Kidney epithelial cell (primary cell): Measurements from ENCODE around the gene PCDHB12. TPM values are rescaled to one million over a fixed set of nuclear protein-coding genes. Genes with fewer than 3 reads are reported as not detected.

Source experiments
- DNase-seq: peaks from one replicate; pipeline ENCODE4 v3.0.0-alpha.2; 2010; ENCODE audit warnings: low read depth
- H3K27me3 ChIP-seq: 2 replicates; pipeline ENCODE4 v1.6.0; 2011; ENCODE audit warnings: low read length; ENCODE audit not compliant: control insufficient read depth, insufficient read depth
- H3K36me3 ChIP-seq: 2 replicates; pipeline ENCODE4 v1.5.1; 2011; ENCODE audit warnings: low read length; ENCODE audit not compliant: control insufficient read depth, insufficient read depth
- H3K4me3 ChIP-seq: 2 replicates; pipeline ENCODE4 v1.5.1; 2011; ENCODE audit warnings: low read depth, mild to moderate bottlenecking, control low read depth, low read length
- total RNA-seq: library from RNA; depleted of rRNA; stranded (reverse); fragments of >200 nt; gene quantifications from 2 replicates; pipeline ENCODE4 v1.2.3, GENCODE V29; 2015
- TF ChIP-seq, protein P1 (sequence below): IDR thresholded peaks from 2 replicates; pipeline ENCODE4 v1.5.1; 2011; ENCODE audit warnings: mild to moderate bottlenecking, moderate library complexity, low read length, control low read depth, inconsistent platforms; ENCODE audit not compliant: insufficient read depth, poor library complexity, severe bottlenecking

PCDHB12 gene
- total RNA-seq, 1 donor from 2014 or later: 1.2 TPM

DNA sequence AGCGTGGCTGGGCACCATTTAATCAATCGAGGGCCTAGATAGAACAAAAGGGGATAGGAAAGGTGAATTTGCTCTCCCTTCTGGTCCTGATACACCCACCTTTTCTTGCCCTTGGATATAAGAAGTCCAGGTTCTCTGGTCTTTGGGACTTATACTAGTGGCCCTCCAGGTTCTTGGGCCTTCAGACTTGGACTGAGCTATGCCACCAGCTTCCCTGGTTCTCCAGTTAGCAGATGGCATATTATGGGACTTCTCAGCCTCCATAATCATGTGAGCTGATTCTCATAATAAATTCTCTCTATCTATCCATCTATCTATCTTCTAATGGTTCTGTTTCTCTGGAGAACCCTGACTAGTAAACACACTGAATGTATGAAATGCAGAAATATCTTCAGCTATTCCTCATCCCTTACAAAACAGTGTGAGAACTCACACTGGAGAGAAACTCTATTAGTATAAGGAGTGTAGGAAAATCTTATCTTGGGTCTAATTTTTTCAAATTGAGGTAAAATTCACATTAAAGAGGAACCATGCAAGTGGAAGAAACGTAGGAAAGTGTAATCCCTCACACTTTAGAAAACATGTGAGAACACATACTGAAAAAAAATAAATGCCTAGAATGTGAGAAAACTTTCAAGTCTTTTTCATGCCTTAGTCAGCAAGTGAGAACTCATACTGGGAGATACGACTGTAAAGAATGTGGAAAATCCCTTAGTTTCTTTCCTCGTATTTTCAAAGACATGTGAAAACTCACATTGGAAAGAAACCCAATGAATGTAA lies 52.1 kb downstream of the PCDHB12 start:
- TF ChIP-seq, protein P1, sequence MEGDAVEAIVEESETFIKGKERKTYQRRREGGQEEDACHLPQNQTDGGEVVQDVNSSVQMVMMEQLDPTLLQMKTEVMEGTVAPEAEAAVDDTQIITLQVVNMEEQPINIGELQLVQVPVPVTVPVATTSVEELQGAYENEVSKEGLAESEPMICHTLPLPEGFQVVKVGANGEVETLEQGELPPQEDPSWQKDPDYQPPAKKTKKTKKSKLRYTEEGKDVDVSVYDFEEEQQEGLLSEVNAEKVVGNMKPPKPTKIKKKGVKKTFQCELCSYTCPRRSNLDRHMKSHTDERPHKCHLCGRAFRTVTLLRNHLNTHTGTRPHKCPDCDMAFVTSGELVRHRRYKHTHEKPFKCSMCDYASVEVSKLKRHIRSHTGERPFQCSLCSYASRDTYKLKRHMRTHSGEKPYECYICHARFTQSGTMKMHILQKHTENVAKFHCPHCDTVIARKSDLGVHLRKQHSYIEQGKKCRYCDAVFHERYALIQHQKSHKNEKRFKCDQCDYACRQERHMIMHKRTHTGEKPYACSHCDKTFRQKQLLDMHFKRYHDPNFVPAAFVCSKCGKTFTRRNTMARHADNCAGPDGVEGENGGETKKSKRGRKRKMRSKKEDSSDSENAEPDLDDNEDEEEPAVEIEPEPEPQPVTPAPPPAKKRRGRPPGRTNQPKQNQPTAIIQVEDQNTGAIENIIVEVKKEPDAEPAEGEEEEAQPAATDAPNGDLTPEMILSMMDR: no peak
- DNase-seq: no peak
- no peak overlapping the region for H3K4me3 ChIP-seq
- no peaks in the 10 kb centered on the region for H3K36me3 ChIP-seq
- no peaks in the 10 kb centered on the region for H3K27me3 ChIP-seq

DNA sequence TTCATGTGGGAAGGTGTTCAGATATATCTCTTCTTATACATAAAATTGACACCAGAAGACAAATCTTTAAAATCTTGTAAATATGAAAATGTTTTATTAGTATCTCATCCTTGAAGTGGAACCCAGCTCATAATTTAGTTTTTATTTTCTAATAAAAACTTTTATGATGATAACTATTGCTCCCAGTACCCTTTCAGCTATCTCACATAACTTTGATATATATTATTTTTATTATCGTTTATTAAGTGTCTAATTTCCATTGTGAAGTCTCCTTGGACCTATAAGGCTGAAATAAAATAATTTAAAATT lies 52.7 kb downstream of the PCDHB12 start:
- Histone ChIP-seq H3K27me3 (no peaks in the 10 kb centered on the region), H3K36me3 (no peaks in the 10 kb centered on the region), H3K4me3 (no peak overlapping the region)
- TF ChIP-seq, protein P1: no peak
- no peak for DNase-seq

Other genes with a start within 250 kb of the PCDHB12 start
- gene PCDHAC2, start 242.2 kb upstream of the PCDHB12 start, total RNA-seq: 0.48 and 0.92 TPM in 2 replicates
- under 0.01 TPM in 1 of 2 replicates, not detected in the other for gene PCDHB1, start 157.3 kb upstream of the PCDHB12 start, total RNA-seq
- gene PCDHB2, start 114.1 kb upstream of the PCDHB12 start, total RNA-seq: 5.7 and 5.8 TPM in 2 replicates
- gene PCDHB3, start 108.2 kb upstream of the PCDHB12 start, total RNA-seq: 1.9 and 2.7 TPM in 2 replicates
- gene PCDHB4, start 86.9 kb upstream of the PCDHB12 start, total RNA-seq: 0.42 and 0.48 TPM in 2 replicates
- 3.1 and 6.7 TPM in 2 replicates for gene PCDHB5, start 73.5 kb upstream of the PCDHB12 start, total RNA-seq
- 0.67 and 0.68 TPM in 2 replicates for gene PCDHB6, start 58.7 kb upstream of the PCDHB12 start, total RNA-seq
- gene PCDHB7, start 36.1 kb upstream of the PCDHB12 start, total RNA-seq: 0.96 and 1.5 TPM in 2 replicates
- gene PCDHB8, start 30.9 kb upstream of the PCDHB12 start, total RNA-seq: 0.34 and 0.84 TPM in 2 replicates
- gene PCDHB16, start 26.3 kb upstream of the PCDHB12 start, total RNA-seq: 0.92 and 1.4 TPM in 2 replicates
- gene PCDHB9, start 21.6 kb upstream of the PCDHB12 start, total RNA-seq: 0.71 and 0.82 TPM in 2 replicates
- 1.6 and 3.4 TPM in 2 replicates for gene PCDHB10, start 16.4 kb upstream of the PCDHB12 start, total RNA-seq
- gene PCDHB11, start 9.1 kb upstream of the PCDHB12 start, total RNA-seq: 1.8 and 3.1 TPM in 2 replicates
- 1.9 and 3.1 TPM in 2 replicates for gene PCDHB13, start 5.2 kb downstream of the PCDHB12 start, total RNA-seq
- 1.5 and 2.9 TPM in 2 replicates for gene PCDHB14, start 14.6 kb downstream of the PCDHB12 start, total RNA-seq
- gene PCDHB15, start 36.7 kb downstream of the PCDHB12 start, total RNA-seq: 2.3 and 3.0 TPM in 2 replicates
- not detected in 2 replicates for gene SLC25A2, start 95.3 kb downstream of the PCDHB12 start, total RNA-seq
- 72.6 and 78.0 TPM in 2 replicates for gene TAF7, start 112.1 kb downstream of the PCDHB12 start, total RNA-seq
- 0.67 and 0.68 TPM in 2 replicates for gene PCDHGA1, start 121.8 kb downstream of the PCDHB12 start, total RNA-seq
- 2.8 and 2.9 TPM in 2 replicates for gene PCDHGA2, start 130.0 kb downstream of the PCDHB12 start, total RNA-seq
- 2.4 and 2.6 TPM in 2 replicates for gene PCDHGA3, start 135.1 kb downstream of the PCDHB12 start, total RNA-seq
- 1.6 and 1.7 TPM in 2 replicates for gene PCDHGB1, start 141.4 kb downstream of the PCDHB12 start, total RNA-seq
- gene PCDHGA4, start 146.3 kb downstream of the PCDHB12 start, total RNA-seq: 3.5 and 3.6 TPM in 2 replicates
- 1.2 and 1.9 TPM in 2 replicates for gene PCDHGB2, start 151.3 kb downstream of the PCDHB12 start, total RNA-seq
- 0.58 and 1.5 TPM in 2 replicates for gene PCDHGA5, start 155.4 kb downstream of the PCDHB12 start, total RNA-seq
- gene PCDHGB3, start 161.5 kb downstream of the PCDHB12 start, total RNA-seq: 1.3 and 3.6 TPM in 2 replicates
- 1.7 and 3.1 TPM in 2 replicates for gene PCDHGA6, start 165.2 kb downstream of the PCDHB12 start, total RNA-seq
- 2.2 and 3.1 TPM in 2 replicates for gene PCDHGA7, start 174.0 kb downstream of the PCDHB12 start, total RNA-seq
- gene PCDHGB4, start 179.0 kb downstream of the PCDHB12 start, total RNA-seq: 6.4 and 9.2 TPM in 2 replicates
- gene PCDHGA8, start 183.9 kb downstream of the PCDHB12 start, total RNA-seq: 0.96 and 1.0 TPM in 2 replicates
- 18.6 and 19.3 TPM in 2 replicates for gene PCDHGB5, start 189.2 kb downstream of the PCDHB12 start, total RNA-seq
- 3.6 and 5.2 TPM in 2 replicates for gene PCDHGA9, start 194.1 kb downstream of the PCDHB12 start, total RNA-seq
- gene PCDHGB6, start 199.3 kb downstream of the PCDHB12 start, total RNA-seq: 3.4 and 3.6 TPM in 2 replicates
- 5.5 and 6.0 TPM in 2 replicates for gene PCDHGA10, start 204.3 kb downstream of the PCDHB12 start, total RNA-seq
- gene PCDHGB7, start 209.0 kb downstream of the PCDHB12 start, total RNA-seq: 14.0 and 14.1 TPM in 2 replicates
- gene PCDHGA11, start 212.3 kb downstream of the PCDHB12 start, total RNA-seq: 6.7 and 7.4 TPM in 2 replicates
- gene PCDHGA12, start 221.8 kb downstream of the PCDHB12 start, total RNA-seq: 2.1 and 3.6 TPM in 2 replicates